K562 (cell line): ENCODE data around the gene TIFAB. TPM values are rescaled to one million over a fixed set of nuclear protein-coding genes. Genes with fewer than 3 reads are reported as not detected.

Experiments
- ATAC-seq: fragments of 200-7000 bp; cut with Tn5 transposase; 3 replicates; pipeline ENCODE4 v1.9.1; 2020; ENCODE audit warnings: moderate library complexity
- BruUV-seq: library from RNA; stranded (reverse); fragments of 400-500 nt; replicated peaks from 2 replicates; lab custom pipeline; 2021; lab: Mats Ljungman, UMichigan
- CTCF ChIA-PET: fragments of 300-600 bp; formaldehyde crosslinking; extraction: SDS; loops from one replicate; lab custom pipeline; 2021; ENCODE audit warnings: low intra/inter-chr PET ratio; lab: Yijun Ruan, JAX
- POLR2A ChIA-PET: fragments of 300-600, 350-650 bp; sonication (Branson Sonifier 250); formaldehyde crosslinking; extraction: SDS; loops from one replicate; lab custom pipeline; 2021; ENCODE audit warnings: antibody characterized with exemption, inconsistent platforms; lab: Yijun Ruan, JAX
- DNase-seq, 4 experiments: peaks; one replicate each; pipeline versions ENCODE4 v3.0.0 to v3.0.0-alpha.2; 2011 to 2018; ENCODE audit warnings: low spot score in 3 of 4, mixed read lengths in 3 of 4; ENCODE audit errors: extremely low read depth in 1 of 4
- FAIRE-seq: peaks from 2 replicates; lab custom pipeline; 2011; peaks lifted over from hg19 to GRCh38; lab: Jason Lieb, UNC
- H2AFZ ChIP-seq: 2 replicates; pipeline ENCODE4 v1.6.0; 2011; ENCODE audit warnings: low read depth, low read length, control low read depth, inconsistent platforms
- H3K27ac ChIP-seq: fragments of 200-600 bp; 3 replicates; pipeline ENCODE4 v1.8.0; 2011; ENCODE audit warnings: low read depth, mild to moderate bottlenecking, control low read depth, inconsistent platforms, low read length, moderate library complexity, mixed read lengths; ENCODE audit errors: extremely low read depth
- H3K27me3 ChIP-seq, 2 experiments: fragments of 300-600 bp in 1 of 2; 2 replicates in 1 of 2; 3 replicates in 1 of 2; pipeline versions ENCODE4 v1.6.0 to v1.8.0; 2011; ENCODE audit warnings: inconsistent platforms in 2 of 2, low read length in 2 of 2, mild to moderate bottlenecking in 1 of 2, mixed read lengths in 1 of 2, moderate library complexity in 1 of 2; ENCODE audit not compliant: control insufficient read depth in 2 of 2, insufficient read depth in 2 of 2
- H3K36me3 ChIP-seq: fragments of 300-600 bp; 3 replicates; pipeline ENCODE4 v1.8.0; 2011; ENCODE audit warnings: mild to moderate bottlenecking, low read length, inconsistent platforms; ENCODE audit not compliant: control insufficient read depth, insufficient read depth
- H3K4me1 ChIP-seq, 2 experiments: fragments of 200-600 bp in 1 of 2; replicated peaks in 1 of 2; 2 replicates in 1 of 2; 3 replicates in 1 of 2; pipeline versions ENCODE4 v1.5.1 to v1.8.0; 2011; ENCODE audit warnings: inconsistent platforms in 2 of 2, low read length in 2 of 2, mild to moderate bottlenecking in 1 of 2, mixed read lengths in 1 of 2, moderate library complexity in 1 of 2; ENCODE audit not compliant: control insufficient read depth in 2 of 2, insufficient read depth in 2 of 2
- H3K4me2 ChIP-seq: 2 replicates; pipeline ENCODE4 v1.6.1; 2011; ENCODE audit warnings: low read length, control low read depth, inconsistent platforms, mixed read lengths; ENCODE audit not compliant: insufficient read depth
- H3K4me3 ChIP-seq: fragments of 200-600 bp; sonication (generic), shearing (Covaris generic); 2 replicates; pipeline ENCODE4 v1.5.1; 2016; ENCODE audit warnings: control low read depth, inconsistent platforms
- H3K79me2 ChIP-seq: fragments of 200-600 bp; 3 replicates; pipeline ENCODE4 v1.8.0; 2011; ENCODE audit warnings: low read length, inconsistent platforms; ENCODE audit not compliant: control insufficient read depth, insufficient read depth
- H3K9ac ChIP-seq, 2 experiments: 2 replicates each; pipeline versions ENCODE4 v1.6.0 to v1.6.1; 2011; ENCODE audit warnings: low read depth in 2 of 2, low read length in 2 of 2, control low read depth in 1 of 2, inconsistent platforms in 1 of 2, mild to moderate bottlenecking in 1 of 2, mixed read lengths in 1 of 2; ENCODE audit not compliant: insufficient read depth in 1 of 2
- H3K9me1 ChIP-seq: one replicate; pipeline ENCODE4 v1.6.0; 2011; ENCODE audit warnings: inconsistent platforms, mild to moderate bottlenecking, low read length, moderate library complexity; ENCODE audit not compliant: control insufficient read depth, insufficient read depth
- H3K9me3 ChIP-seq: replicated peaks from 2 replicates; pipeline ENCODE4 v1.5.1; 2011; ENCODE audit warnings: low read depth, low read length, inconsistent platforms; ENCODE audit not compliant: control insufficient read depth, insufficient read depth
- H4K20me1 ChIP-seq: replicated peaks from 2 replicates; pipeline ENCODE4 v1.6.1; 2011; ENCODE audit warnings: low read length, inconsistent platforms, mixed read lengths; ENCODE audit not compliant: control insufficient read depth, insufficient read depth
- WGBS: fragments of 100-300 bp; shearing (Covaris generic); methylation state at CpG from one replicate; pipeline ENCODE4 v1.1.6; 2016; ENCODE audit warnings: low coverage, mixed read lengths; ENCODE audit not compliant: insufficient coverage; ENCODE audit errors: missing lambda C conversion rate; 5-methylcytosine and 5-hydroxymethylcytosine counted together
- in situ Hi-C: fragments of 300-500 bp; cut with MboI; formaldehyde crosslinking; loops from 4 replicates; pipeline ENCODE4 v1.15.0; 2018; ENCODE audit warnings: inconsistent platforms, mixed read lengths
- intact Hi-C: fragments of 100-400 bp; cut with micrococcal nuclease; formaldehyde crosslinking; loops from 2 replicates; pipeline ENCODE4 v1.14.2; 2022
- polyA plus RNA-seq, 8 experiments: library from polyadenylated mRNA; depleted of rRNA in 4 of 8; stranded (reverse) in 5 of 8; unstranded in 3 of 8; fragments of >200 nt; fragmentation: Nextera tagmentation in 2 of 8; fragmentation: Illumina TruSeq in 1 of 8; extraction: Ambion mirVana in 2 of 8; extraction: Trizol in 1 of 8; gene quantifications; 2 replicates each; pipeline versions ENCODE4 v1.2.1 to v1.2.3, GENCODE V29; 2011 to 2014; ENCODE audit warnings: inconsistent platforms in 1 of 8, missing spikeins in 1 of 8
- total RNA-seq, 7 experiments: library from RNA; depleted of rRNA in 6 of 7; stranded (reverse); fragments of >200 nt in 6 of 7; fragmentation: Illumina TruSeq in 2 of 7; extraction: Trizol in 2 of 7; gene quantifications; 2 replicates each; pipeline versions ENCODE4 v1.2.1 to v1.2.3, GENCODE V29; 2011 to 2021; ENCODE audit warnings: low replicate concordance in 1 of 7
- TF ChIP-seq, protein P1 (sequence below): fragments of 450-650 bp; IDR thresholded peaks from 2 replicates; pipeline ENCODE4 v1.6.1; 2016; ENCODE audit warnings: low read depth, mild to moderate bottlenecking, moderate library complexity
- TF ChIP-seq, protein P2 (sequence below), 2 experiments: IDR thresholded peaks; 2 replicates each; pipeline ENCODE4 v1.6.1; 2011; ENCODE audit warnings: borderline replicate concordance in 1 of 2, control low read depth in 1 of 2, low read depth in 1 of 2, low read length in 1 of 2, mild to moderate bottlenecking in 1 of 2, mixed read lengths in 1 of 2, moderate library complexity in 1 of 2; ENCODE audit not compliant: insufficient read depth in 1 of 2, insufficient read length in 1 of 2, poor library complexity in 1 of 2, severe bottlenecking in 1 of 2; ENCODE audit errors: extremely low read depth in 1 of 2
- TF ChIP-seq, protein P3 (sequence below): fragments of 250-450 bp; sonication (Bioruptor Pico); IDR thresholded peaks from 2 replicates; pipeline ENCODE4 v1.8.0; 2022; ENCODE audit warnings: moderate library complexity, mild to moderate bottlenecking, inconsistent platforms

TIFAB gene
- total and polyA plus RNA-seq, 9 of the 15 experiments (the other 6 are each of a cell fraction or from before 2014, with no cell fraction given), result not detected

DNA sequence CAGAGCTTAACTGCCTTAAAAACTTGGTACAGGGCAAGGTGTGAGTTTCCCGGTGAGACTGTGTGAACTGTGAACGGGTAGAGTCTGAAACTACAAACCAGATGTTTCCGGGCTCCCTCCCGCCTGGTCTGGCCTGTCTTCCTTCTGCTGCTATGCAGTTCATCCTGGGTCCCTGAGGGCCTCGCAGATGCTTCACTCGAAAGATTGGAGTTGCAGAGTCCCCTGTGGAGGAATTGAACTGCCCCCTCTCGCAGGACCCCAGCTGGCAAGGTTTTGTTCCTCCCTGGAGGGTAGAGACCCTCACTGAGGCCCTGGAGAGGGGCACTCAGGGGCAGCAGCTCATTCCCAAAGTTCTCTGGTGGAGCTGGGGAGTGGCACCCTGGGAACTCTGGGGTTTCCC, 5.5 kb downstream of the TIFAB start (continued):
- TF ChIP-seq, protein P1, sequence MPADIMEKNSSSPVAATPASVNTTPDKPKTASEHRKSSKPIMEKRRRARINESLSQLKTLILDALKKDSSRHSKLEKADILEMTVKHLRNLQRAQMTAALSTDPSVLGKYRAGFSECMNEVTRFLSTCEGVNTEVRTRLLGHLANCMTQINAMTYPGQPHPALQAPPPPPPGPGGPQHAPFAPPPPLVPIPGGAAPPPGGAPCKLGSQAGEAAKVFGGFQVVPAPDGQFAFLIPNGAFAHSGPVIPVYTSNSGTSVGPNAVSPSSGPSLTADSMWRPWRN, result no peak

DNA sequence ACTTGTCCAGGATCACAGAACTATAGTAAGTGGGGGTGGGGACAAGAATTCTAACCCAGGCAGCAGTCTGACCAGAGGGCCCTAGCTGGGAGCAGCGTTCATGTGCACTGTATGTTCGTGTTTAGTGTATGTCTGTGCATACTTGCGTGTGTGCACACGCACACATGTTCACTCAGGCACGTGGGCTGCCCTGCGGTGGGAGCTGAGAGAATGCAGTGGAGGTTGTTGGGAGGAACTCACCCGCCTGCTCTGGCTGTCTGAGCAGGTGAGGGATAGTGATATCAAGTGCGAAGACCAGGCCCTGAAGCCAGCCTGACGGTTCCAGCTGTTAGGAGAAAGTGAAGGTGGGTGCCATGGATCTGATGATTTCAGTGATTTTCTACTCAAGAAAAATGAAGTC, 5.9 kb downstream of the TIFAB start:
- intact Hi-C loops, result no loop called here
- H2AFZ ChIP-seq, result peak overlapping the region; percentile 46; the same call in 1 of the 2 replicates
- H3K9me3 ChIP-seq, result no peaks in the 10 kb centered on the region
- ChIA-PET POLR2A (interaction anchor here (0.6 to 1.6 kb wide), 3 partner anchors 9 to 51 kb away, joined by 3 read pairs; no protein-coding TSS in a partner anchor), CTCF (no interaction called here)
- H3K9me1 ChIP-seq, result no peaks in the 10 kb centered on the region
- H3K27me3 ChIP-seq, result no peaks in the 10 kb centered on the region; a peak in 1 of 5 replicates
- no peak for DNase-seq
- peaks cover 0 to 12% of the 10 kb centered on the region in 2 experiments; a peak in 2 of 5 replicates for H3K4me1 ChIP-seq
- no peaks in the 10 kb centered on the region for H3K36me3 ChIP-seq
- no peak overlapping the region for H3K4me3 ChIP-seq
- H3K79me2 ChIP-seq, result no peaks in the 10 kb centered on the region
- in situ Hi-C loops, result no loop called here
- 51% methylated on average over 9 of the region's 9 CpGs for WGBS
- H4K20me1 ChIP-seq, result no peaks in the 10 kb centered on the region; the same call in 1 of the 2 replicates
- TF ChIP-seq, protein P2, sequence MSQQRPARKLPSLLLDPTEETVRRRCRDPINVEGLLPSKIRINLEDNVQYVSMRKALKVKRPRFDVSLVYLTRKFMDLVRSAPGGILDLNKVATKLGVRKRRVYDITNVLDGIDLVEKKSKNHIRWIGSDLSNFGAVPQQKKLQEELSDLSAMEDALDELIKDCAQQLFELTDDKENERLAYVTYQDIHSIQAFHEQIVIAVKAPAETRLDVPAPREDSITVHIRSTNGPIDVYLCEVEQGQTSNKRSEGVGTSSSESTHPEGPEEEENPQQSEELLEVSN (IDR thresholded peaks at IDR 0.05; ENCODE audit: borderline replicate concordance in 1 of 2, extremely low read depth in 1 of 2, insufficient read depth in 1 of 2, insufficient read length in 1 of 2, low read depth in 1 of 2, low read length in 1 of 2, poor library complexity in 1 of 2, severe bottlenecking in 1 of 2), result peak in 1 of 2 experiments; percentile 18
- TF ChIP-seq, protein P3, sequence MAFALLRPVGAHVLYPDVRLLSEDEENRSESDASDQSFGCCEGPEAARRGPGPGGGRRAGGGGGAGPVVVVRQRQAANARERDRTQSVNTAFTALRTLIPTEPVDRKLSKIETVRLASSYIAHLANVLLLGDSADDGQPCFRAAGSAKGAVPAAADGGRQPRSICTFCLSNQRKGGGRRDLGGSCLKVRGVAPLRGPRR, result no peak
- no peak for FAIRE-seq
- no peak overlapping the region for H3K9ac ChIP-seq
- H3K27ac ChIP-seq, result no peak overlapping the region
- BruUV-seq, result no TSS peak
- no peak for ATAC-seq
- H3K4me2 ChIP-seq, result no peak overlapping the region
